Raji (cell line): ENCODE data around the gene SEMA4G.

ENCODE experiments used
- POLR2A ChIP-seq: IDR thresholded peaks from 2 replicates; pipeline ENCODE4 v1.6.1; 2011; ENCODE audit warnings: low read depth, low read length, control low read depth; ENCODE audit not compliant: insufficient read depth

Gene SEMA4G

DNA sequence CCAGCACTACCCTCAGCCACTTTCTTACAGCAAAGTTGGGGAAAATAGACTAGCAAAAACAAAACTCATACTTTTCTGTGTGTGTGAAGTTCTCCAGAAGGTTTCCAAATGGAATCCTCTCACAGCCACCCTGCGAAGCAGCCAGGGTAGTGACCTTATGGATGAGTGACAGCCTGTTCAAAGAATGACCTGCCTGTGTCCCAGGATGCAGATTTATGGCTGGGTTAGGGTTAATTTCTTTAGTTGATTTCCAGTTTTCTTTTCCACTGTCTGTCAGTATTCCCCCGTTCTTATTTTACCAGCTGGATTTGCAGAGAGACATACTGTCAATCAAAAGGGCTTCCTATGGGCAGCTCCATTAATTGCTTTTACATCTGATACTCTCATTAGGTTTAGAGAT is 2.4 kb upstream of the SEMA4G start:
- TF ChIP-seq POLR2A, result no peak

DNA sequence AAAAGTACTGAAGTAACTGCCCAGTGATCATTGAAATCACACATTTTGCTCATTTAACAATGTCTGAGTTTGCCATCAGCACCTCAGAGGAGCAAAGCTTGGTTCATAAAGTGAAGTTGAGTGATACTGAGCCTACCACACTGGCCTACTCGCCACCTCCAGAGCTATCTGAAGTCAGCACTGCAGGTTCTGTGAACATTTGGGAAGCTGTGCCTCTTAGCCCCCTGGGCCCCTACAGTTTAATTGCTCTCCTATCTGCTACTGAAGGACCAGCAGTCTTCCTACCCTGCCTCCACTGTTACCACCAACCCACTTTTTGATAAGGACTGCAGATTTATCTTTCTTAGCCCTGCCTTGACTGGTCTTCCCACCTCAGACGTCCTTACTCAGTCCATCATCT is 2.0 kb upstream of the SEMA4G start:
- no peak for TF ChIP-seq POLR2A

DNA sequence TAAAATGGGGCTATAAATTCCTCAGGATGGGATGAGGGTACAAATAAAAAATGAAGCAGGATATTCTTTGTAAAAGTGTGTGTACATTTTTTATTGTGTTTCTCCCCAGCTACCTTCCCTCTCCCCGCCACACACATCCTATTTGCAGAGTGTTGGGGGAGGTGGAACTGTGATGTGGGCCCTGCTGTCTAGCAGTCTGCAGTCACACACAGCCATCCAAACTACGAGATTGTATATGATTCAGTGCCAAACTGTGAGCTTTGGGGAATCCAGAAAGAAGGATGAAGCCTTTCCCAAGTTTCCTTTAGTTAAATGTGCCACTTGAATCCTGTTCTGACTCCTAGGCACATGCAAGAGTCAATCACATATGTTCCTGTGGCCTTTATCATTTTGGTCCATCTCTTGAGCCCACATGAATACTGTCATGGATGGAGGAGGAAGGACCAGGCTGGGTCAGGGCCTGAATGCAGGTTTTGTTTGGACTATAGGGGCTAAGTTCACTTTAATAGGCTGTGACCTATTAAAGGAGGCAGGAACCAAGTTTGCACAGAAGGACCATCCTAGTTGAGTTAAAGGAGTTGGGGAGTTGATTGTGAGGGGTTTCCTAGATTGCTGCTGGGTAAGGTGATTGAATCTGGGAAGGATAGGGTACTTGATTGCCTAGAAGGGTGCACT is 1.1 kb upstream of the SEMA4G start:
- TF ChIP-seq POLR2A, result no peak

DNA sequence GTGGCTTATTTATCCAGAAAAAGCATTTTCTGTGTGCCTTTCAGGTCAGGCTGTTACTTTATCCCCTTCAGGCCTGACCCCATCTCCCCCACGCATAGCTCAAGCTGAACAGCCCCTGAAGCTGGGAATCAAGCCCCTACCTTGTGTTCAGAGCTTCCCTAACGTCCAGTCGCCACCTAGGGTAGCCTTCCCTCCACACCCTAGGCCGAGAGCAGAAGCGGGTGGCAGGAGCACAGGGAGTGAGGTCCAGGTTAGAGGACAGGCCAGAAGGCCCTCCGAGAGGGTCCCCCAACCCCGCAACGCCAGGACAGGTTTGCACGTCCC is 479 bp upstream of the SEMA4G start:
- no peak for TF ChIP-seq POLR2A

DNA sequence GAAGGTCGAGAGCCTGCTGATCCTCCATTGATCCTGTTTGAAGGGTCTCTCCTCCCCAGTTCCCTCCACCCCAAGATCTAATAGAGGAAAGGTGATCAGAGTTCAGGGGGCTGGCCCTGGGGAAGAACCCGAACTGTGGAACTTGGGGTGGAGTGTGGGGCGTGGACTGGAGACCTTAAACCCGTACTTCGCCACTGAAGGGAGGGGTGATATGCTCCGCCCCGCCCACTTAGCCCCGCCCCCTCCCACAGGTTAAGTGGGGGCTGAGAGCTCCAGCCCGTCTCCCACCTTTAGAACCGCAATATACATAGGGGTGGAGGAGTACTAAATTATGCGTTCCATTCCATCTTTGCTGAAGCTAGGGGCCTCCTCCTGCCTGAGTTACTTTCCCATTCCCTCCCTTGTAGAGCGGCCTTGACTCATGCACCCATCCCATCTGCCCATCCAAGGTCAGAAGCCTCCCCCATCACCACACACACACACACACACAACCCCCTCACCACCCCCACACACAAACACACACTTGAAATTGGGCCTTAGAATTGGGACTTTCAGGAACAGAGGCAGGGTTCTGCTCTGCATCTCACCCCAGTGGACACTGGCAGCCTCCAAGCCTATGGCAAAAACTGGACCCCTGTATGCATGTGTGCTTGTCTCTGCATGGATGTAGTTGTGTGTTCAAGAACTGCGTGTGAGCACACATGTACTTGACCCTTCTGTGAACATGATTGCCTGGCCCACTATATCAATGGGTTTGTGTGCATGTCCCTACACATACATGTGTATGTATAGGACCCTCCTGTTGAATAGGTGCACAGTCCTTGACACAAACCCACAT is 991 bp downstream of the SEMA4G start:
- TF ChIP-seq POLR2A, result no peak

DNA sequence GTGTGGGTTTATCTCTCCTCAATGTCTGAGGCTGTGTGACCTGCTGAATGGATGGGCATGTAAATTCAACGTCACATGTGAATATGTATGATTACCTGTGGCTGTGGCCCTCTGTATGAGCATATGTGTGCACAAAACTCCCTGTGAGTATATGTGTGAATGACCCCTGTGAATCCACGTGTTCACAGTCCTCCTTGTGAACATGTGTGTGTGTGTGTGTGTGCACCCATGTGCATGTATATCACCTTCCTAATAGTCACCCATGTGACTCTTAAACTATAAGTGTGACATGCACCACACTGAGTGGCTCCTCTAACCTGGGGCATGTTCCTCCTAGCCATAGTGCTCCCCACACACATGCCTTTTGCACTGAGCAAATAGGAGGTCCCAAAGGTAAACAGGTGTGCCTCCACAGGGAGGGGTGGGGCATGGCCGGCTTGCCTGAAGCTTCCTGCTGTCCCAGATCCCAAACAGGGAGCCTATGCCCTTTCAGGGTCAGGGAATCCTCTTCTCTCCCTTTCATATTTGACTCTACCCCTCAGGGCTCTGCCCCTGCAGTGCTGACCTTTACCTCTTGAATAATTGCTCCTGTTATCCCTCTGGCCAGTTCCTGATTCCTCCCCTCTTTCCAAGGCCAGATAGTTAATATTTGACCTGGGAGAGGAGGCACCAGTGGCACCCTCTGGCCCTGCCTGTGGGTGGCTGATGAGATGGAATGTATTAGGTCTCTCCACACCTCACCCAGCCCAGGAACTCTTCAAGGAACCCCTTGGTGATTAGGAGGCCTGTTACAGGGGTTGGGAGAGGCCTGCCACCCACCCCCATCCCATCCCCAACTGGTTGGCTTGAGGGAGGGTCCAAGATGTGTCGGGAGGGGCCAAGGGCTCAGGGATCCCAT is 1.9 kb downstream of the SEMA4G start:
- TF ChIP-seq POLR2A, result no peak

DNA sequence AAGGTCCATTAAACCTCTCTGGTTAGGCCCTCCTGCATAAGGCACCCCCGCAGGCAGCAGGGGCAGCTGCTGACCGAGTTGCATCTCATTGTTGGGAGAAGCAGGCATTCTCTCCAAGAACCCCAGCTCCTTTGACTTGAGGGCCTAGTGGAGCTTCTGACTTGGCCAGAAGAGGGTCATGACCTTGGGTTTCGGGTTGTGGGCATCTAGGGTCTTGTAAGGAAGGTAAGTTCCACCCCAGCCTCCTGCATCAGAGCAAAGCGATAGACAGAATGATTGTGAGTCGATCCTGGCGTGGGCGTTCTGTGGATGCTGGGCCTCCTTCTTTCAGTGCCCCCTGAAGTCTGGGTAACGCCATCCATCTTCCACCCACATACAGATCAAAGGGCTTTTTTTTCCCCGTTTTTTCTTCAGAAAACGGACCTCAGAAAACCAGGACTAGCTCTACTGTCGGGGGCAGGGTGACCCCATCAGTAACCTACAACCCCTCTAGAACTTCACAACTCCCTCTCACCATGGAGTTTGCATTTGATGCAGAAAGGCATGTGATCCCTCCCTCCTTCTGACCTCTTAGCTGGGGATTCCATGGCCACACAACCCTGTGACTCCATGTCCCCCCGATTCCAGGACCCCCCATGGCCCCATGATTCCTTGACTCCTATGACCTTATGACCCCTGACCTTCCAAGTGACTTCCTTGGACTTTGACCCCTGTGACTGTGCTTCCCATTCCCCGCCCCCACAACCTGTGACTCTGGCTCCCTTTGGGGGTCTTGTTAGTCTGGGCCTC is 3.0 kb downstream of the SEMA4G start:
- no peak for TF ChIP-seq POLR2A

DNA sequence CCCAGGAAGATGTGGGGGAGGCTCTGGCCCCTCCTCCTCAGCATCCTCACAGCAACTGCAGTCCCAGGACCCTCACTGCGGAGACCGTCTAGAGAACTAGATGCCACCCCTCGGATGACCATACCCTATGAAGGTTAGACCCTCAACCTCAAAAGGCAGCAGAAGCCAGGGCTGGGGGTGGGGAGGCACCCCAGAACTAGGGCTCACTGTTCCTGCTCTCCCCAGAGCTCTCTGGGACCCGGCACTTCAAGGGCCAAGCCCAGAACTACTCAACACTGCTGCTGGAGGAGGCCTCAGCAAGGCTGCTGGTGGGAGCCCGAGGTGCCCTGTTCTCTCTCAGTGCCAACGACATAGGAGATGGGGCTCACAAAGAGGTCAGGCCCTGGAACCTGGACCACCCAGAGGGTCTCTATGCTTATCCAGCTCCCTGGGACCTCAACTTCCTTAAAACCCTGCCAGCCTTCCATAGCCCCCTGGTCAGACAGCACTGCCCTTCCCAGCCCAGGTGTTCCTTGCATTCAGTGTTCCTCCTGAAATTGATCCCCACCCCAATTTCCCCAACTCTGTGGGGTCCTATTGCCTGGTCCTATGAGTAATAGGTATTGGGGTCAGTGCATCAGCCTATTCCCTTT is 3.7 kb downstream of the SEMA4G start:
- no peak for TF ChIP-seq POLR2A

DNA sequence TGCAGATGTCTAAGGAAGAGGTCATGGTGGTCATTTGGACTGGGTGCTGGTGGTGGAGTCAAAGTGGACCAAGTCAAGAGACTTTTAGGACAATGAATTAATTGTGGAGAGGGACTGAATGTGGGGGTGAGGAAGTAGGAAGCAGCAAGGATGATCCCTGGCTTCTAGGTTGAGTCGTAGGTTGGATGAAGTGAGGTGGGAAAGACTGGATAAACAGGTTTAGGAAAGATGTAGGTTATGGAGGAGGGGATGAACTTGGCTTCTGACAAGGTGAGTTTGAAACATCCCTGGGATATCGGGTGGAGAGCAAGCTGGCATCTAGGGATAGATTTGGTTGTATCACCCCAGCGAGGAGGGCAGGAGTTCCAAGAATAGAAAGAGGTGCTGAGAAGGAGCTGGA is 7.6 kb downstream of the SEMA4G start:
- no peak for TF ChIP-seq POLR2A

DNA sequence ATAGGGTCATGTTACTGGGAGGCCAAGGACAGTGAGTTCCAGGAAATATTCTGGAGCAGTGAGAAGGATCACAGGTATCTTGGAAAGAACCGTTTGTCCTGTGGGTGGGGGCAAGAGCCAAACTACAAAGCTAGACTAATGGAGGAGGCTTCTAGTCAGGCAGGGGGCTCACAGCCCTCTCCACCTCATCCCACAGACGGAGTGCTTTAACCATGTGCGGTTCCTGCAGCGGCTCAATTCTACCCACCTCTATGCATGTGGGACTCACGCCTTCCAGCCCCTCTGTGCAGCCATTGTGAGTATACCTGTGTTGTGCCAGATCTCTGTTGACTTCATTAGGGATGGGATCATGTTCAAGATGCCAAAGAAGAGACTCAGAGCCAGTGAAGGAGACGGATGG is 8.1 kb downstream of the SEMA4G start:
- TF ChIP-seq POLR2A, result no peak

DNA sequence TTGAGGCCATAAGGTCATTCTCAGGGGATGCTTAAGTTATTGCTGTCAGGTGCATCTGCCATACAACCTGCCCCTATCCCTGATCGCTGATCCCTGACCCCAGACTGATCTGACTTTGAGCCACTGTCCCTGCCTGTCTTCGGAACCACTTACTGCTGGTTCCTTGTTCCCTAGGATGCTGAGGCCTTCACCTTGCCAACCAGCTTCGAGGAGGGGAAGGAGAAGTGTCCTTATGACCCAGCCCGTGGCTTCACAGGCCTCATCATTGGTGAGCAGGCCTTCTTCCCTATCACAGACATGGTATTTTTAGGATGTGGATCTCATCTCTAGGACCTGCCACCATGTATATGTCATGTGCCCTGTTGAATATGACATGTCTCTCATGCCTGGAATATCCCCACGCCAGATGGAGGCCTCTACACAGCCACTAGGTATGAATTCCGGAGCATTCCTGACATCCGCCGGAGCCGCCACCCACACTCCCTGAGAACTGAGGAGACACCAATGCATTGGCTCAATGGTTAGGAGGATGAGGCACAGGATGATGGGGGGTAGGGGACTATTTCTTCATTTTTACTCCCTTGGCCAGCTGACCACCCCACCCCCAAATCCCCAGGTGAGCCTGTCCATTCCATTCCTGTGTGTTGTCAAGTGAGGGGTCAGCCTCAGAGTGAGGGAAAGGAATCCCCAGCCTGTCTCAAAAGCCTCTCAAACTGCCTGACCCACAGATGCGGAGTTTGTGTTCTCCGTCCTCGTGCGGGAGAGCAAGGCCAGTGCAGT is 9.0 kb downstream of the SEMA4G start:
- TF ChIP-seq POLR2A, result no peak

DNA sequence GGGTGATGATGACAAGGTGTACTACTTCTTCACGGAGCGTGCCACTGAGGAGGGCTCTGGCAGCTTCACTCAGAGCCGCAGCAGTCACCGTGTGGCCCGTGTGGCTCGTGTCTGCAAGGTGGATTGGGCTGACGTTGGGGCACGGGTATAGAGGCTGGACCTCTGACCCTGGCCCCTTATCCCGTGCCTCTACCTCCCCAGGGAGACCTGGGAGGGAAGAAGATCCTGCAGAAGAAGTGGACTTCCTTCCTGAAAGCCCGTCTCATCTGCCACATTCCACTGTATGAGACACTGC is 9.5 kb downstream of the SEMA4G start:
- no peak for TF ChIP-seq POLR2A

DNA sequence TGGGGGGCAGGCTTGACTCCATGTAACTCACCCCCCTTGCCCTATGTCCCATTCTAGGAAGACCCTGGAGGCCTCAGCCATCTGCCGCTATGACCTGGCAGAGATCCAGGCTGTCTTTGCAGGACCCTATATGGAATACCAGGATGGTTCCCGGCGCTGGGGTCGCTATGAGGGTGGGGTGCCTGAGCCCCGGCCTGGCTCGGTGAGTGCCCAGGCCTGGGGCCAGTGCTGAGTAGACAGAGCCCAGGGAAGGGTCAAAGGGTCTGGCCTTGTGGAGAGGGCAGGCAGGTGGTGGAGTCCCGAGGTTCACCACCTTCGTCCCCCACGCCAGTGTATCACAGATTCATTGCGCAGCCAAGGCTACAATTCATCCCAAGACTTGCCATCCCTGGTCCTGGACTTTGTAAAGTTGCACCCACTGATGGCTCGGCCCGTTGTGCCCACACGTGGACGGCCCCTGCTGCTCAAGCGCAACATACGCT is 10.5 kb downstream of the SEMA4G start:
- TF ChIP-seq POLR2A, result no peak

DNA sequence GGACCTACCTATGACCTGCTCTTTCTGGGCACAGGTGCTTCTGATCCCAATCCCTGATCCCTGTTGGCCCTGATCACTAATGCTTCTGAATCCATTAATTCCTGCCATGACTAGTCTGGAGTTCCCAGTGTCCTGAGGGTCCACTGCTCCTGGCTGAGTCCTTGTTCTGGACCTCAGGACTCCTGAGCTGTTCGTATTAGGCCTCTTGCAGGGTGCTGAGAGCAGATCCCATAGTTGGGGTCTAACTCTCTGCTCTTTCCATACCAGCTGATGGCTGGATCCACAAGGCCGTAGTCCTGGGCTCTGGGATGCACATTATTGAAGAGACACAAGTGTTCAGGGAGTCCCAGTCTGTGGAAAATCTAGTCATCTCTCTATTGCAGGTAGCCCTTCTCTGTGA is 11.0 kb downstream of the SEMA4G start:
- TF ChIP-seq POLR2A, result no peak
